Measurements from ENCODE around the gene CFAP157. TPM values are rescaled to one million over a fixed set of nuclear protein-coding genes. Genes with fewer than 3 reads are reported as not detected.

Gene CFAP157
- total RNA-seq, 1 experiment from 2014 or later, result not detected

DNA sequence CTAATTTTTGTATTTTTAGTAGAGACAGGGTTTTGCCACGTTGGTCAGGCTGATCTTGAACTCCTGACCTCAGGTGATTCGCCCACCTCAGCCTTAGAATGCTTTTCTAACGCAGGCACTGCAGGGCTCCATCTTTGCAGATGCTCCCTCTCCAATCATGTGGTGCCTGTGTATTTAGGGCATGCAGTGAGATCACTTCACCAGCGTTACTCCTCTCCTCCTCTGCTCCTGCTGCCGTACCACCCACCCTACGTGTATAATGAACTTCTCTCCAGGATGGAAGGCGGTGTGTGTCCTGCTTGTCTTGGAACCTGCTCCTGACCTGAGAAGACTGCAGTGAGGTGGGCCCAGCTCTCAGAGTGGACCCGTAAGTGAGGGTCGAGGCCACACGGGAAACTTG is 13.6 kb upstream of the CFAP157 start:
- no peak for DNase-seq (ENCODE audit: low read depth)

- no peak for DNase-seq (ENCODE audit: low read depth)
Observed at GRCh38 chr9:127693697-127694096, 13.1 kb upstream of the CFAP157 start.

- DNase-seq (ENCODE audit: low read depth), result no peak
Observed at GRCh38 chr9:127694890-127695720, 11.7 kb upstream of the CFAP157 start.

- no peak for DNase-seq (ENCODE audit: low read depth)
Observed at GRCh38 chr9:127697575-127697974, 9.2 kb upstream of the CFAP157 start.

GRCh38 chr9:127698386-127698785 is 8.4 kb upstream of the CFAP157 start:
- DNase-seq (ENCODE audit: low read depth), result no peak

DNA sequence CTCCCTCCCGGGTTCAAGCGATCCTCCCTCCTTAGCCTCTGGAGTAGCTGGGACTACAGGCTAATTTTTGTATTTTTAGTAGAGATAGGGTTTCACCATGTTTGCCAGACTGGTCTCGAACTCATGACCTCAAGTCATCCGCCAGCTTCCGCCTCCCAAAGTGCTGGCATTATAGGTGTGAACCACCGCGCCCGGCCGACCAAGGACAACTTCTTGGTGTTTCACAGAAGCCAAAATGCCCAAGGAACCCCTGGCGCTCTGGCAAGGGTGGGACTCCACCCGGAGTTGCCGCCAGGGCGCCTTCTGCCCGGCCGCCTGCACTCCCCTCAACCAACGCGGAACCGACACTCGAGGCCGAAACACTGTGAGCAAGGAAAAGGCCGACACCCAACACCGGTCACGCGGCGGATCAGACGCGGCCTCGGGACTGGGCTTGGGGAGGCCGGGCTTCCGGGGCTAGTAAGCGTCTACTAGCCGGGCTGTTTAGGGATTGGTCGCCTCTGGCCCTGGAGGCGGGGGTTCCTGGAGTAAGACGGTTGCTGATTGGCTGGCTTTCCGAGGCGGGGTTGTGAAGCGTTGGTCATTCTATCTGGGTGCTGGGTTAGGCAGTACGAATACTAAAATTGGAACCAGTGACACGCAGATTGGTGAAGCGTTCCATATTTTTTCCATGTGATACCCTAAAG is 7.7 kb upstream of the CFAP157 start:
- peak; percentile 87 for DNase-seq (ENCODE audit: low read depth)

- no peak for DNase-seq (ENCODE audit: low read depth)
Observed at GRCh38 chr9:127700140-127700539, 6.6 kb upstream of the CFAP157 start.

- DNase-seq (ENCODE audit: low read depth), result no peak
Observed at GRCh38 chr9:127700594-127701255, 6.1 kb upstream of the CFAP157 start.

DNA sequence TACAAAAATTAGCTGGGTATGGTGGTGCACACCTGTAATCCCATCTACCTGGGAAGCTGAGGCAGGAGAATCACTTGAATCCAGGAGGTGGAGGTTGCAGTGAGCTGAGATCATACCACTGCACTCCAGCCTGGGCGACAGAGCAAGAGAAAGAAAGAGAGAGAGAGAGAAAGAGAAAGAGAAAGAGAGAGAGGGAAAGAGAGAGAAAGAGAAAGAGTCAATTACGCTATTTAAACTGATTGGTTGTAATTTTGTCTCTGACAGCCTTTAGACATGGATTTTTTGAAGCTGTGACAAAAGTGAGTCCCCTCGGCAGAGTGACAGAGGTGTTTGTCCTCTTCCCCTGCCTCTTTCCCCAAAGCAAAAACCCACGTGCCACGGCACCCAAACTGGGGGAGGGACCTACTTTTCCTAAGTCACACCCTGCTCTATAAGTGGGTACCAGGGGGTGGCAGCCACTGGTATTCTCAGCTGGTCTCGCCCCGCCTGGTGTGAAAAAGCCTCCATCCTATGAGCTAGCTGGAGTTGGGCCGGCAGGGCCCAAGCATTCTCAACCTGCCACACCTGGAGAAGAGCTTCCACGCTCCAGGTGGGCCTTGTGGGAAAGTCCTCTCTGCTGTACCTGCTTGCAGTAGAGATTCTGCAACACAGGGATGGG is 3.4 kb upstream of the CFAP157 start:
- DNase-seq (ENCODE audit: low read depth), result no peak

DNA sequence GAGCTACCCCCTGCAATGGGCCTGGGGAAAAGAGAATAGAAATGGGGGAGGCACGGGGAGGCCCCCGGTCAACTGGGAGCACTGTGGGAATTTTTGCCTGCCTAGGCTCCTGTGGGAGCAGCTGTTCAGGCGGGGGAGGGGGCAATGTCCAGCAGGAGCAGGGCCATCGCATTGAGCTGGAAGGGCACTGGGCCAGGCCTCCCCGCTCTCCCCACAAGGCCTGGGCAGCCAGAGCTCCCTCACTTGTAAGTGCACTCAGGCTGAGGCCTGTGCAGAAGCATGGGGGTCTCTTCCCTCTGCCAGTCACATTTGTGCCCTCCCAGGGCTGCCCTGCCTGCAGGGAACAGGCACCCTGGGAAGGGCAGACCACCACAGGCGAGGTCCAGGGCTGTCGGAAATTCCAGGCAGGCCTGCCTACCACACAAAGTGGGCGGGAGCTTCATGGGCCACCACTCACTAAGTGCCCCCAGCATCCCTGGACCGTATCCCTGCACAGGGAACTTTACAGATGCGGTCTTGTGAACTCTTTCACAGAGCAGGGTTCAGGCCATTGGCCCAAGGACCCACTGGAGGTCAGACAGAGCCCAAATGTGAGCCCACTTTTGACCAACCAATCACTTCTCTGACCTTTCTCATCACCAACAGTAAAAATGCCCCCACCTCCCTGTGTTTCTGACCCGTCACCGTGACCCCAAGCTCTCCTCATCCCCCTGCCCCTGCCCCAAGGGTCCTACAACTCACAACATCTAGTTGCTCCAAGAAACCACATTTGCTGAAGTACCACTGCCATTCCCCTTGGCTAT is 1.0 kb upstream of the CFAP157 start:
- no peak for DNase-seq (ENCODE audit: low read depth)

DNA sequence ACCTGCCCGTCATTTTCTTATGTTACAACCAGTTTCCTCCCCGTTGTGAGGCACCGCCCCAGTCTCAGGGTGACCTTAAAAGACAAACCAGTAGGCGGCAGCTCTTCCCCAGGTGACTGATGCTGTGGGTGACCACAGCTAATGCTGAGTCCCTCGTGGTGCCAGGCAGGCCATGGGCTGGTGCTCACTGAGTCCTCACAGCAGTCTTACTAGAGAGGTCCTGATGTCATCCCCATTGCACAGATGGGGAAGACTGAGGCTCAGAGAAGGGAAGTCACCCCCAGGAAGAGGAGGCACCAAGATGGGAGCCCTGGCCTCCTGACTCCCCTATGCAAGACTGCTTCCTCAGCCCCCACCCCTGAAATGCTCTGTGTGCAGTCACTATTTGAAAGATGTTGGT is 978 bp downstream of the CFAP157 start:
- no peak for DNase-seq (ENCODE audit: low read depth)

DNA sequence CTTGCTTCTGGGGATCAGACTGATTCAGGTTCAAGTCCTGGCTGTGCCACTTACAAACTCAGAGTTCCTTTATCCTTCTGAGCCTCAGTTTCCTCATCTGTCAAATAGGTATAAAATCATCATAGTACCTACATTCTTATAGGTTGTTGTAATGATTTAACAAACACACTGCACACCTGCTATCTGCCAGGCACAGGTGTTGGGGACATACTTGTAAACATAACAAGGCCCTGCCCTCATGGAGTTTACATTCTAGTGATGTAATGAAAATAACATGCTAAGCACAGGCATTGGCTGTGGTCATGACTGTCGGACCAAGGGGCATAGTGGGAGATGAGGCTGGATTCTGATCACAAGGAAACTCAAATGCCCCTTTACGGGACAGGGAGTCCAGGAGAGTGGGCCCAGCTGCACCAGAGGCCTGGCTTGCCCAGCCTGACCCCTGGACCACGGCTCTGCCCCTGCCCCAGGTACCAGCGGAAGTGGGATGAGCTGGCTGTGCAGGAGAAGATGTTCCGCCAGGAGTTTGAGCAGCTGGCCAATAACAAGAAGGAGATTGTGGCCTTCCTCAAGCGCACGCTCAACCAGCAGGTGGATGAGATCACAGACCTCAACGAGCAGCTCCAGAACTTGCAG is 2.3 kb downstream of the CFAP157 start:
- no peak for DNase-seq (ENCODE audit: low read depth)

DNA sequence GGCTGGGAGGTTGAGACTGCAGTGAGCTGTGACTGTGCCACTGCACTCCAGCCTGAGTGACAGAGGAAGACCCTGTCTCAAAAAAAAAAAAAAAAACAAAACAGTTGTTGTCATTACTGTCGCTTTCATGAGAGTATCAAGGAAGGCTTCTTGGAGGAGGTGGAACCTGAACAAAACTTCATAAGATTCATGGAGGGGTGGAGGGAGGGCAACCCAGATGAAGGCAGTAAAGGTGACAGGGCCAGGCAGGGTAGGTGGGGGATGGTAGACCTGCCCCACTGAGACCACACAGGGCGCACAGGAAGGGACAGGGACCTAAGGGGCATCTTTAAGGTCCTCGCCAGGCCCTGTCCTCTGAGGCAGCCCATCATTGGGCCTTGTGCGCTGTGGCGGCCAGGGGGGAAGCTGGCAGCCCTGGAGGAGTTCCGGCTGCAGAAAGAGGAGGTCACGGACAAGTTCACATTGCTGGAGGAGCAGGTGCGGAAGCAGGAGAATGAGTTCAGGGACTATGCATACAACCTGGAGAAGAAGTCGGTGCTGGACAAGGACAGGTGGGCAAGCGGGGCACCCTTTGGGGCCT is 3.5 kb downstream of the CFAP157 start:
- no peak for DNase-seq (ENCODE audit: low read depth)

- no peak for DNase-seq (ENCODE audit: low read depth)
Observed at GRCh38 chr9:127711226-127711701, 4.5 kb downstream of the CFAP157 start.

- no peak for DNase-seq (ENCODE audit: low read depth)
Observed at GRCh38 chr9:127711831-127712274, 5.1 kb downstream of the CFAP157 start.

GRCh38 chr9:127712371-127712770 is 5.6 kb downstream of the CFAP157 start:
- no peak for DNase-seq (ENCODE audit: low read depth)

- no peak for DNase-seq (ENCODE audit: low read depth)
Observed at GRCh38 chr9:127712867-127713266, 6.1 kb downstream of the CFAP157 start.

DNA sequence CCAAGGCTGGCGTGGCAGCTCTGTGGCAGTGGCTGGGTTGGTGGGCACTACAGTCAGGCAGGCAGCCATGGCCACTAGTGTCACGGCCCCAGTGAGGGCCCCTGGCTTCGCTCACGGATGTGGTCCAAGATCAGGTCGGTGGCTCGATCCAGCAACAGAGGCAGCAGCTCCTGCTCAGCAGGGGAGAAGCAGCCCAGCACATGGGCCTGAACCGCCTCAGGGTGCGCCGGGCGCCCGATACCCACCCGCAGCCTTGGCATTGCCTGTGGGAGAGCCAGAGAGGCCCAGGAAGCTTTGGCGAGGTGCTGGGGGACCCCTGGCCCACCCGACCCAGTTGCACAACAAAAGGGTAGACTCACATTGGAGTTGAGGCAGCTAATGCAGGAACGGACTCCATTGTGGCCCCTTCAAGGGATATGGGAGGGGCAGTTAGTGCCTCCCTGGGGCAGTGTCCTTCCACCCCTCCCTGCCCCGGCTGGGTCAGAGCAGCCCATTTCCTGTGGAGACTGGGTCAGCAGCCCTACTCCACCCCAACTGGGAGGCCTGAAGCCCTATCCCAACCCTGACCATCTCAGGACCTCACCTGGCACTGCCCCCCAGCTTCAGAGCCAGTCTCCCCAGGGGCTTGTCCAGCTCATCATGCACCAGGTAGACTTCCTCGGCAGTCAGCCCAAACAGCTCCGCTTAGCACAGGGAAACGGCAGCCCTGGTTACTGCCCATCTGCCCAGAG is 7.4 kb downstream of the CFAP157 start:
- no peak for DNase-seq (ENCODE audit: low read depth)

DNA sequence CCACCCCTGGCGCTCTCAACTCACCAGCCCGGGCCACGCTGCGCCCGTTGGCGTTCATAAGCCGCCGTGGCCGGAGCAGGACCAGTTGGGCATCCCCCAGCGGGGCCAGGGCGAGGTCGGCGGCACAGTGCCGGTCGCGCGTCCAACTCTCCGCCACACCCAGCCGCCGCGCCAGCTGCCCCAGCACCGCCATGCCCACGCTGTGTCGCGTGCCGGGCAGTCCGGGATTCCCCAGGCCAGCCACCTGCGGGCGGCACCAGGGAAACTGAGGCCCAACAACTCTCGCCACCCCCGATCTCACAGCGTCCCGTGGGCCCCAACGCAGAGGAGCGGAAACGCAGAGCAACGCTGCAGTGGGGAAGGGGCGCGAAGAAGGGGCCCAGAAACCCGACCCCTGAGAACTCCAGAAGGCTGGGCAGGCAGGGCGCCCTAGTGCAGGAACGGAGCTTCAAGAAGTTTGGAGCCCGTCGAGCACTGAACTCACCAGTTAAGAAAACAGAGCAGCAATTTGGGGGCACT is 8.2 kb downstream of the CFAP157 start:
- DNase-seq (ENCODE audit: low read depth), result peak; percentile 38

Data from Daoy (cell line).